Endothelial cell (in vitro differentiated cells): ENCODE measurements around the gene PGF. TPM values are rescaled to one million over a fixed set of nuclear protein-coding genes. Genes with fewer than 3 reads are reported as not detected.

Source experiments
- DNase-seq: peaks from one replicate; pipeline ENCODE4 v3.0.0; 2021; ENCODE audit warnings: low spot score
- H3K27ac Mint-ChIP-seq: one replicate; pipeline ENCODE4 v1.8.0; 2021; ENCODE audit warnings: mixed read lengths, inconsistent platforms; ENCODE audit not compliant: unreplicated experiment
- H3K27me3 Mint-ChIP-seq: one replicate; pipeline ENCODE4 v1.8.0; 2021; ENCODE audit warnings: mild to moderate bottlenecking, moderate library complexity, mixed read lengths, inconsistent platforms; ENCODE audit not compliant: unreplicated experiment
- H3K36me3 Mint-ChIP-seq: one replicate; pipeline ENCODE4 v1.8.0; 2021; ENCODE audit warnings: mild to moderate bottlenecking, low read depth, mixed read lengths, inconsistent platforms; ENCODE audit not compliant: unreplicated experiment
- H3K4me1 Mint-ChIP-seq: one replicate; pipeline ENCODE4 v1.8.0; 2021; ENCODE audit warnings: mild to moderate bottlenecking, mixed read lengths, inconsistent platforms; ENCODE audit not compliant: unreplicated experiment
- H3K4me3 Mint-ChIP-seq: one replicate; pipeline ENCODE4 v1.8.0; 2021; ENCODE audit warnings: mild to moderate bottlenecking, mixed read lengths, inconsistent platforms; ENCODE audit not compliant: unreplicated experiment
- H3K9me3 Mint-ChIP-seq: one replicate; pipeline ENCODE4 v1.8.0; 2021; ENCODE audit warnings: mixed read lengths, inconsistent platforms; ENCODE audit not compliant: unreplicated experiment
- CTCF ChIP-seq: fragments of 200-600 bp; sonication (generic); IDR thresholded peaks from one replicate; pipeline ENCODE4 v1.5.0; 2021; ENCODE audit warnings: antibody characterized with exemption; ENCODE audit not compliant: unreplicated experiment
- total RNA-seq: library from RNA; stranded (reverse); fragmentation: NEBNext Ultra II Directional; extraction: Animal tissue kit (Norgen Biotek cat#: 25700); gene quantifications from one replicate; pipeline ENCODE4 v1.2.1, GENCODE V29; 2021; ENCODE audit not compliant: unreplicated experiment

Gene PGF
- total RNA-seq, 1 donor from 2014 or later = 6.5 TPM

- Mint-ChIP-seq H3K27me3 (peaks cover 13% of the 10 kb centered on the region), H3K9me3 (no peaks in the 10 kb centered on the region), H3K36me3 (peaks cover 2% of the 10 kb centered on the region), H3K4me3 (no peak overlapping the region), H3K4me1 (peaks cover 34% of the 10 kb centered on the region), H3K27ac (peak overlapping the region; percentile 36)
- TF ChIP-seq CTCF = no peak
- no peak for DNase-seq
These were observed 26.0 kb upstream of the PGF start for GRCh38 chr14:74981462-74981782.

- Mint-ChIP-seq H3K27ac (no peak overlapping the region), H3K36me3 (peaks cover 5% of the 10 kb centered on the region), H3K4me3 (no peak overlapping the region), H3K4me1 (peaks cover 37% of the 10 kb centered on the region), H3K9me3 (no peaks in the 10 kb centered on the region), H3K27me3 (peaks cover 18% of the 10 kb centered on the region)
- no peak for DNase-seq
- TF ChIP-seq CTCF = no peak
These were observed 25.5 kb upstream of the PGF start for GRCh38 chr14:74980731-74981461.

GRCh38 chr14:74980398-74980730 is 25.0 kb upstream of the PGF start:
- no peak for DNase-seq

GRCh38 chr14:74979442-74980397 is 24.3 kb upstream of the PGF start:
- Mint-ChIP-seq H3K27me3 (peaks cover 18% of the 10 kb centered on the region), H3K36me3 (peaks cover 5% of the 10 kb centered on the region), H3K27ac (no peak overlapping the region), H3K4me3 (no peak overlapping the region), H3K9me3 (no peaks in the 10 kb centered on the region), H3K4me1 (peaks cover 37% of the 10 kb centered on the region)
- TF ChIP-seq CTCF = no peak
- DNase-seq = no peak

More at GRCh38 chr14:74980398-74980730, 25.0 kb upstream of the PGF start:
- no peak for TF ChIP-seq CTCF
- Mint-ChIP-seq H3K27ac (no peak overlapping the region), H3K9me3 (no peaks in the 10 kb centered on the region), H3K36me3 (peaks cover 5% of the 10 kb centered on the region), H3K27me3 (peaks cover 17% of the 10 kb centered on the region), H3K4me3 (no peak overlapping the region), H3K4me1 (peaks cover 37% of the 10 kb centered on the region)

- peak overlapping the region; percentile 16 for H3K27ac Mint-ChIP-seq
- DNase-seq = no peak
These were observed 23.6 kb upstream of the PGF start for GRCh38 chr14:74979029-74979428.

More at GRCh38 chr14:74979029-74979428, 23.6 kb upstream of the PGF start:
- TF ChIP-seq CTCF = no peak
- Mint-ChIP-seq H3K9me3 (no peaks in the 10 kb centered on the region), H3K4me1 (peaks cover 38% of the 10 kb centered on the region), H3K36me3 (peaks cover 5% of the 10 kb centered on the region), H3K4me3 (peak overlapping the region; percentile 31), H3K27me3 (peaks cover 18% of the 10 kb centered on the region)
